Keratinocyte (primary cell): Measurements from ENCODE around the gene FANCL. TPM values are rescaled to one million over a fixed set of nuclear protein-coding genes. Genes with fewer than 3 reads are reported as not detected.
"Not testable (repeated sequence)": the region's sequence is repeated elsewhere in the genome, so short reads cannot be mapped to it uniquely, and the experiment has no call there.

ENCODE experiments used
- DNase-seq: peaks from one replicate; pipeline ENCODE4 v3.0.0-alpha.2; 2011; ENCODE audit warnings: low read depth, missing footprints, low spot score
- FAIRE-seq: peaks from 2 replicates; lab custom pipeline; 2011; peaks lifted over from hg19 to GRCh38; lab: Jason Lieb, UNC
- H2AFZ ChIP-seq: 2 replicates; pipeline ENCODE4 v1.6.0; 2012; ENCODE audit warnings: low read length, control low read depth, inconsistent platforms; ENCODE audit not compliant: control insufficient read depth
- H3K27ac ChIP-seq: 2 replicates; pipeline ENCODE4 v1.5.1; 2011; ENCODE audit warnings: low read length; ENCODE audit not compliant: control insufficient read depth, insufficient read depth
- H3K27me3 ChIP-seq: 3 replicates; pipeline ENCODE4 v1.6.0; 2011; ENCODE audit warnings: low read length; ENCODE audit not compliant: control insufficient read depth, insufficient read depth; ENCODE audit errors: extremely low read depth
- H3K36me3 ChIP-seq, 2 experiments: 2 replicates in 1 of 2; 3 replicates in 1 of 2; pipeline ENCODE4 v1.5.1; 2011; ENCODE audit warnings: low read length in 2 of 2, mild to moderate bottlenecking in 1 of 2; ENCODE audit not compliant: control insufficient read depth in 2 of 2, insufficient read depth in 2 of 2; ENCODE audit errors: extremely low read depth in 1 of 2
- H3K4me1 ChIP-seq: 3 replicates; pipeline ENCODE4 v1.5.1; 2011; ENCODE audit warnings: low read length; ENCODE audit not compliant: control insufficient read depth, insufficient read depth; ENCODE audit errors: extremely low read depth
- H3K4me2 ChIP-seq: 3 replicates; pipeline ENCODE4 v1.6.0; 2011; ENCODE audit warnings: low read depth, low read length; ENCODE audit not compliant: control insufficient read depth, insufficient read depth; ENCODE audit errors: extremely low read depth
- H3K4me3 ChIP-seq, 3 experiments: fragments of 200-600 bp in 1 of 3; sonication (generic) in 1 of 3; 2 replicates in 2 of 3; 3 replicates in 1 of 3; pipeline ENCODE4 v1.5.1; 2011 to 2016; ENCODE audit warnings: low read length in 3 of 3, mild to moderate bottlenecking in 3 of 3, control low read depth in 2 of 3, inconsistent platforms in 1 of 3, low read depth in 1 of 3, mixed read lengths in 1 of 3, mixed run types in 1 of 3, moderate library complexity in 1 of 3; ENCODE audit not compliant: control insufficient read depth in 2 of 3, insufficient read depth in 2 of 3; ENCODE audit errors: extremely low read depth in 1 of 3
- H3K79me2 ChIP-seq: 2 replicates; pipeline ENCODE4 v1.6.0; 2012; ENCODE audit warnings: low read length; ENCODE audit not compliant: control insufficient read depth, insufficient read depth
- H3K9ac ChIP-seq: 3 replicates; pipeline ENCODE4 v1.6.0; 2011; ENCODE audit warnings: low read length; ENCODE audit not compliant: control insufficient read depth, insufficient read depth; ENCODE audit errors: extremely low read depth
- H3K9me1 ChIP-seq: 3 replicates; pipeline ENCODE4 v1.6.0; 2011; ENCODE audit warnings: low read length; ENCODE audit not compliant: control insufficient read depth, insufficient read depth; ENCODE audit errors: extremely low read depth
- H3K9me3 ChIP-seq: 2 replicates; pipeline ENCODE4 v1.5.1; 2012; ENCODE audit warnings: low read depth, low read length; ENCODE audit not compliant: control insufficient read depth
- H4K20me1 ChIP-seq: 3 replicates; pipeline ENCODE4 v1.6.0; 2011; ENCODE audit warnings: low read length; ENCODE audit not compliant: control insufficient read depth, insufficient read depth; ENCODE audit errors: extremely low read depth
- CTCF ChIP-seq, 3 experiments: IDR thresholded peaks in 1 of 3; conservative IDR thresholded peaks in 1 of 3; optimal IDR thresholded peaks in 1 of 3; 2 replicates in 2 of 3; 3 replicates in 1 of 3; pipeline versions ENCODE3 to v1.5.1; 2011; ENCODE audit warnings: low read length in 3 of 3, mild to moderate bottlenecking in 3 of 3, moderate library complexity in 2 of 3, control low read depth in 1 of 3, inconsistent platforms in 1 of 3; ENCODE audit not compliant: insufficient read depth in 2 of 3; ENCODE audit errors: extremely low read depth in 1 of 3
- EZH2 ChIP-seq: IDR thresholded peaks from one replicate; pipeline ENCODE4 v1.6.1; 2012; ENCODE audit warnings: inconsistent platforms, mild to moderate bottlenecking, low read length, moderate library complexity
- dilution Hi-C: fragments of 300-500 bp; cut with MboI; formaldehyde crosslinking; loops from one replicate; pipeline ENCODE4 v1.7.0; 2020; ENCODE audit warnings: low sequenced_read_pairs; ENCODE audit not compliant: extremely low pct_ligation_motif_present
- polyA plus RNA-seq, 5 experiments: library from polyadenylated mRNA; depleted of rRNA in 3 of 5; stranded (reverse) in 3 of 5; stranded (forward) in 1 of 5; unstranded in 1 of 5; fragments of >200 nt; gene quantifications; 1 replicate in 1 of 5; 2 replicates in 3 of 5; 3 replicates in 1 of 5; pipeline versions ENCODE4 v1.2.1 to v1.2.3, GENCODE V29; 2011 to 2012; ENCODE audit warnings: missing spikeins in 2 of 5, low read depth in 1 of 5, low replicate concordance in 1 of 5

FANCL gene
- polyA plus RNA-seq, 1 donor (not counting 4 experiments of a cell fraction or from before 2014, with no cell fraction given): 15.1 TPM

- DNase-seq: no peak
- dilution Hi-C loops: no loop called here
These were observed 46.7 kb downstream of the FANCL start for GRCh38 chr2:58194458-58194857.

GRCh38 chr2:58187022-58187421 is 54.1 kb downstream of the FANCL start:
- H3K36me3 ChIP-seq, H3K27me3 ChIP-seq, H3K79me2 ChIP-seq, H4K20me1 ChIP-seq, H3K9me1 ChIP-seq, FAIRE-seq, H3K27ac ChIP-seq, H3K4me3 ChIP-seq, H2AFZ ChIP-seq, H3K9me3 ChIP-seq, H3K9ac ChIP-seq, DNase-seq, dilution Hi-C loops, H3K4me2 ChIP-seq, H3K4me1 ChIP-seq: not testable (repeated sequence)

More at GRCh38 chr2:58194458-58194857, 46.7 kb downstream of the FANCL start:
- no peak for TF ChIP-seq CTCF (optimal IDR thresholded peaks at IDR 0.05 in 1 of 3, IDR thresholded peaks at IDR 0.05 in 1 of 3, conservative IDR thresholded peaks at IDR 0.05 in 1 of 3; ENCODE audit: extremely low read depth in 1 of 3, insufficient read depth in 2 of 3, low read length in 3 of 3)
- no peak for TF ChIP-seq EZH2
- no peaks in the 10 kb centered on the region for H3K79me2 ChIP-seq
- no peak for FAIRE-seq
- no peaks in the 10 kb centered on the region for H3K36me3 ChIP-seq
- H4K20me1 ChIP-seq: no peaks in the 10 kb centered on the region
- H3K4me2 ChIP-seq: no peak overlapping the region
- no peaks in the 10 kb centered on the region for H3K9me1 ChIP-seq
- no peaks in the 10 kb centered on the region for H3K9me3 ChIP-seq
- H2AFZ ChIP-seq: no peak overlapping the region
- no peaks in the 10 kb centered on the region for H3K4me1 ChIP-seq
- no peaks in the 10 kb centered on the region for H3K27me3 ChIP-seq
- no peak overlapping the region for H3K4me3 ChIP-seq
- no peak overlapping the region for H3K27ac ChIP-seq
- H3K9ac ChIP-seq: no peak overlapping the region

- Histone ChIP-seq H2AFZ (no peak overlapping the region), H3K9me3 (no peaks in the 10 kb centered on the region), H3K9me1 (no peaks in the 10 kb centered on the region), H3K4me3 (no peak overlapping the region), H3K36me3 (no peaks in the 10 kb centered on the region), H3K27ac (no peak overlapping the region), H3K9ac (no peak overlapping the region), H3K4me2 (no peak overlapping the region), H3K79me2 (no peaks in the 10 kb centered on the region), H4K20me1 (no peaks in the 10 kb centered on the region), H3K4me1 (no peaks in the 10 kb centered on the region), H3K27me3 (no peaks in the 10 kb centered on the region)
- DNase-seq: no peak
- dilution Hi-C loops: no loop called here
- no peak for FAIRE-seq
- TF ChIP-seq EZH2 (no peak), CTCF (optimal IDR thresholded peaks at IDR 0.05 in 1 of 3, IDR thresholded peaks at IDR 0.05 in 1 of 3, conservative IDR thresholded peaks at IDR 0.05 in 1 of 3; ENCODE audit: extremely low read depth in 1 of 3, insufficient read depth in 2 of 3, low read length in 3 of 3) (no peak)
These were observed 54.6 kb downstream of the FANCL start for GRCh38 chr2:58186501-58186900.
